Vagina (tissue), 2 donors: ENCODE measurements around the gene SLC22A5. TPM values are rescaled to one million over a fixed set of nuclear protein-coding genes. Genes with fewer than 3 reads are reported as not detected.
A peak's percentile ranks its signal among the peaks of the same experiment; 100 is the strongest.
"Not testable (repeated sequence)": the region's sequence is repeated elsewhere in the genome, so short reads cannot be mapped to it uniquely, and the experiment has no call there.

Experiments used
- DNase-seq, 2 donors: peaks; one replicate each; pipeline ENCODE4 v3.0.0-alpha.2; 2017; ENCODE audit errors: extremely low spot score in 2 of 2
- H3K27ac ChIP-seq: fragments of 200-600 bp; sonication (generic); one replicate; pipeline ENCODE4 v1.5.1; 2019
- H3K27me3 ChIP-seq: fragments of 200-600 bp; sonication (generic); one replicate; pipeline ENCODE4 v1.5.1; 2019
- H3K36me3 ChIP-seq, 2 donors: fragments of 200-600 bp; sonication (generic); one replicate each; pipeline ENCODE4 v1.5.1; 2017 to 2019
- H3K4me1 ChIP-seq: fragments of 200-600 bp; sonication (generic); one replicate; pipeline ENCODE4 v1.5.1; 2019
- H3K4me3 ChIP-seq, 2 donors: fragments of 200-600 bp; sonication (generic); 1 replicate in 1 of 2; 2 replicates in 1 of 2; pipeline ENCODE4 v1.5.1; 2016 to 2019
- H3K9me3 ChIP-seq: fragments of 200-600 bp; sonication (generic); one replicate; pipeline ENCODE4 v1.5.1; 2019
- POLR2A ChIP-seq, 2 donors: fragments of 450-650 bp; IDR thresholded peaks; one replicate each; pipeline ENCODE4 v1.6.1; 2017; ENCODE audit warnings: antibody characterized with exemption in 2 of 2, mild to moderate bottlenecking in 2 of 2, moderate library complexity in 2 of 2
- POLR2AphosphoS5 ChIP-seq, 2 donors: sonication (generic); formaldehyde crosslinking; IDR thresholded peaks; one replicate each; pipeline ENCODE4 v1.9.0; 2017; ENCODE audit warnings: antibody characterized with exemption in 2 of 2, mild to moderate bottlenecking in 2 of 2, low read depth in 1 of 2; ENCODE audit not compliant: insufficient read depth in 1 of 2
- intact Hi-C: fragments of 100-400 bp; cut with DNase I; formaldehyde crosslinking; loops from one replicate; pipeline ENCODE4 v1.15.1; 2023
- total RNA-seq: library from RNA; depleted of rRNA; stranded (reverse); fragments of >200 nt; gene quantifications from one replicate; pipeline ENCODE4 v1.2.3, GENCODE V29; 2016
- TF ChIP-seq, protein P1 (sequence below), 3 experiments: fragments of 450-650 bp in 2 of 3; fragments of 200-600 bp in 1 of 3; sonication (generic) in 1 of 3; IDR thresholded peaks; one replicate each; pipeline ENCODE4 v1.5.1; 2017 to 2019; ENCODE audit warnings: antibody characterized with exemption in 3 of 3, mild to moderate bottlenecking in 2 of 3, moderate library complexity in 2 of 3

Gene SLC22A5
- total RNA-seq, 1 donor from 2014 or later: 15.2 TPM

DNA sequence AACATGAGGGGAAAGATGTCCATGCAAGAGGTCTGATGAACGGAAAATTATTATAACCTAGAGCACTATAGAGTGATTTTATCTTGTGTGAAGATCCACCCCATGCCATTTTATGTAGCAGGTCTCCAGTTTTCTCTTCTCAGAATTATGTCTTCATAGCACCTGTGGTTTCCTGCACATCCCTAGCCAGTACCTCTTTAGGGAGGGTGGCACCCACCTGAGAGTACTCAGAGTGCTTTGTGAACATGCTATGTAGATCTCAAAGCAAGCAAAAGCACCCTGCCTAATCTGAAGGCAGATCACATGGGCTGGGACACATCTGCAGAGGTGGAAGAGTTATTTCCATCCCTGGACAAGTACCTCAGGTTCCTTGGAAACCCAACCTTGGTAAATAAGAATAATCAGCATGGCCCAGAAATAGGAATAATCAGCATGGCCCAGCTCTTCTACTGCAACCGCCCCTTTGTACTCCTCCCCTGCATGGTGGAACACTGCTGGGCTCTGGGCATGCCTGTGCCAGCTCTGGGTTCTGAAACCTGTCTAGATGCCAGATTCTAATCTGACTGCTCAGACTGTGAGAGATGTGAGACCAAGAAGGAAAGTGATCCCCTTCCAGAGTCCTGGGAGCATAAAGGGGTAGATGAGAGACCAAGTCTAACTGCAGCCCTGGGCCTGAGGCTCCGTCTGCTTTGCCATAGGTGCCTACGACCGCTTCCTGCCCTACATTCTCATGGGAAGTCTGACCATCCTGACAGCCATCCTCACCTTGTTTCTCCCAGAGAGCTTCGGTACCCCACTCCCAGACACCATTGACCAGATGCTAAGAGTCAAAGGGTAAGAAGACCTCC lies 23.7 kb downstream of the SLC22A5 start:
- intact Hi-C loops: no loop called here
- Histone ChIP-seq H3K9me3 (no peaks in the 10 kb centered on the region), H3K4me1 (peaks cover 45% of the 10 kb centered on the region), H3K27ac (no peak overlapping the region), H3K36me3 (peaks cover 0 to 11% of the 10 kb centered on the region in 2 donors), H3K27me3 (no peaks in the 10 kb centered on the region), H3K4me3 (no peak overlapping the region)
- DNase-seq: peak in 1 of 2 donors; percentile 78
- TF ChIP-seq POLR2A (IDR thresholded peaks at IDR 0.05) (no peak), POLR2AphosphoS5 (IDR thresholded peaks at IDR 0.05; ENCODE audit: insufficient read depth in 1 of 2, low read depth in 1 of 2) (no peak)
- TF ChIP-seq, protein P1, sequence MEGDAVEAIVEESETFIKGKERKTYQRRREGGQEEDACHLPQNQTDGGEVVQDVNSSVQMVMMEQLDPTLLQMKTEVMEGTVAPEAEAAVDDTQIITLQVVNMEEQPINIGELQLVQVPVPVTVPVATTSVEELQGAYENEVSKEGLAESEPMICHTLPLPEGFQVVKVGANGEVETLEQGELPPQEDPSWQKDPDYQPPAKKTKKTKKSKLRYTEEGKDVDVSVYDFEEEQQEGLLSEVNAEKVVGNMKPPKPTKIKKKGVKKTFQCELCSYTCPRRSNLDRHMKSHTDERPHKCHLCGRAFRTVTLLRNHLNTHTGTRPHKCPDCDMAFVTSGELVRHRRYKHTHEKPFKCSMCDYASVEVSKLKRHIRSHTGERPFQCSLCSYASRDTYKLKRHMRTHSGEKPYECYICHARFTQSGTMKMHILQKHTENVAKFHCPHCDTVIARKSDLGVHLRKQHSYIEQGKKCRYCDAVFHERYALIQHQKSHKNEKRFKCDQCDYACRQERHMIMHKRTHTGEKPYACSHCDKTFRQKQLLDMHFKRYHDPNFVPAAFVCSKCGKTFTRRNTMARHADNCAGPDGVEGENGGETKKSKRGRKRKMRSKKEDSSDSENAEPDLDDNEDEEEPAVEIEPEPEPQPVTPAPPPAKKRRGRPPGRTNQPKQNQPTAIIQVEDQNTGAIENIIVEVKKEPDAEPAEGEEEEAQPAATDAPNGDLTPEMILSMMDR (IDR thresholded peaks at IDR 0.05): no peak

DNA sequence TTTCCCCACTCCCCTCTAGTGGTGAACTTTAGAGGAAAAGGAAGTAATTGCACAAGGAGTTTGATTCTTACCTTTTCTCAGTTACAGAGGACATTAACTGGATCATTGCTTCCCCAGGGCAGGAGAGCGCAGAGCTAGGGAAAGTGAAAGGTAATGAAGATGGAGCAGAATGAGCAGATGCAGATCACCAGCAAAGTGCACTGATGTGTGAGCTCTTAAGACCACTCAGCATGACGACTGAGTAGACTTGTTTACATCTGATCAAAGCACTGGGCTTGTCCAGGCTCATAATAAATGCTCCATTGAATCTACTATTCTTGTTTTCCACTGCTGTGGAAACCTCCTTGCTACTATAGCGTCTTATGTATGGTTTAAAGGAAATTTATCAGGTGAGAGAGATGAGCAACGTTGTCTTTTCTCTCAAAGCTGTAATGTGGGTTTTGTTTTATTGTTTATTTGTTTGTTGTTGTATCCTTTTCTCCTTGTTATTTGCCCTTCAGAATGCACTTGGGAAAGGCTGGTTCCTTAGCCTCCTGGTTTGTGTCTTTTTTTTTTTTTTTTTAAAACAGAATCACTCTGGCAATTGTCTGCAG lies 25.3 kb downstream of the SLC22A5 start:
- DNase-seq: no peak
- H3K4me1 ChIP-seq: peaks cover 29% of the 10 kb centered on the region
- H3K9me3 ChIP-seq: no peaks in the 10 kb centered on the region
- intact Hi-C loops: no loop called here
- no peaks in the 10 kb centered on the region for H3K27me3 ChIP-seq
- H3K4me3 ChIP-seq: no peak overlapping the region
- TF ChIP-seq, protein P1 (IDR thresholded peaks at IDR 0.05): no peak
- TF ChIP-seq POLR2AphosphoS5 (IDR thresholded peaks at IDR 0.05; ENCODE audit: insufficient read depth in 1 of 2, low read depth in 1 of 2): no peak
- no peak for TF ChIP-seq POLR2A (IDR thresholded peaks at IDR 0.05)
- H3K36me3 ChIP-seq: peaks cover 0 to 11% of the 10 kb centered on the region in 2 donors
- H3K27ac ChIP-seq: no peak overlapping the region

DNA sequence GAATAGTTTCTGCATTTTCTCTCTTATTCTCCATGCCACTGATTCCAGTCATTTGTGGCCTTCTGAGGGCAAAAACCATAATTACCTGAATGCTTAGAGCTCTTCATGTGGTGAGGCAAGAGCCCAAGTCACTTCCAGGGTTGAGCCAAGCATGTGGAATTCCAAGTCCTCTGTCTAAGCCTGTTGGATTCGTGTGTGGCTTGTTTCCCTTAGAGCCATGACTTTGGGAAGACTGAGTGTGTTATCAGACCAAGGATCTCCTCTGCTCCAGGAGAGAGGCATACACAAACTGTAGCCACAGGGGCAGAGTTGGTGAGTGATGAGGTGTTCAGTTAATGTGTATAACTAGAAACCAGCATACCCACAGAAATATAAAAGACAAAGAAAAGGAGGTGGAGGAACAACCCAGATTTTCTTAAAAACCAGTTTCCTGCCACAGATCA lies 27.1 kb downstream of the SLC22A5 start:
- Histone ChIP-seq H3K27ac (no peak overlapping the region), H3K4me1 (peaks cover 20% of the 10 kb centered on the region), H3K36me3 (peaks cover 0 to 11% of the 10 kb centered on the region in 2 donors), H3K9me3 (no peaks in the 10 kb centered on the region), H3K4me3 (no peak overlapping the region), H3K27me3 (no peaks in the 10 kb centered on the region)
- peak in 1 of 2 donors; percentile 18 for DNase-seq
- TF ChIP-seq POLR2AphosphoS5 (IDR thresholded peaks at IDR 0.05; ENCODE audit: insufficient read depth in 1 of 2, low read depth in 1 of 2): no peak
- TF ChIP-seq POLR2A (IDR thresholded peaks at IDR 0.05): no peak
- TF ChIP-seq, protein P1 (IDR thresholded peaks at IDR 0.05): no peak
- intact Hi-C loops: no loop called here

DNA sequence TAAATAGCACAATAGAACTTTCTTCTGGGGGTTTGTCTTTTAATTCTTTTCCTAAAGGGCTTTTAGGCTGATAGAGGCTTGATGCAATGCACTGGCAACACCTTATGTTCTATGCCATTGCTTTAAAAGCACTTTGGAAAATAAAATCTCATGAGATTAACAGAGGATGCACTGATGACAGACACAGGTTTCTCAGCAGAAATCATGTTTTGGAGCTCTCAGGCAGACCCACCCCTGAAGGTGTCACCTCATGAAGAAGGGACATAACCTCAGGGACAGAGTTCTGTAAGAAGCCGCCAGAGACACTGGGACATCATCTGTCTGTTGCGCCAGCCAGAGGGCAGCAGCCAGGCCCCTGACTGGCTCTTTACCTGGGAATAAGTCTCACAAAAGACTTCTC lies 27.7 kb downstream of the SLC22A5 start:
- no peak overlapping the region for H3K27ac ChIP-seq
- H3K27me3 ChIP-seq: no peaks in the 10 kb centered on the region
- TF ChIP-seq POLR2A (IDR thresholded peaks at IDR 0.05) (no peak), POLR2AphosphoS5 (IDR thresholded peaks at IDR 0.05; ENCODE audit: insufficient read depth in 1 of 2, low read depth in 1 of 2) (no peak)
- TF ChIP-seq, protein P1 (IDR thresholded peaks at IDR 0.05): no peak
- no peaks in the 10 kb centered on the region for H3K9me3 ChIP-seq
- intact Hi-C loops: no loop called here
- peaks cover 0 to 11% of the 10 kb centered on the region in 2 donors for H3K36me3 ChIP-seq
- H3K4me1 ChIP-seq: peaks cover 20% of the 10 kb centered on the region
- peak in 1 of 2 donors; percentile 40 for DNase-seq
- no peak overlapping the region for H3K4me3 ChIP-seq

DNA sequence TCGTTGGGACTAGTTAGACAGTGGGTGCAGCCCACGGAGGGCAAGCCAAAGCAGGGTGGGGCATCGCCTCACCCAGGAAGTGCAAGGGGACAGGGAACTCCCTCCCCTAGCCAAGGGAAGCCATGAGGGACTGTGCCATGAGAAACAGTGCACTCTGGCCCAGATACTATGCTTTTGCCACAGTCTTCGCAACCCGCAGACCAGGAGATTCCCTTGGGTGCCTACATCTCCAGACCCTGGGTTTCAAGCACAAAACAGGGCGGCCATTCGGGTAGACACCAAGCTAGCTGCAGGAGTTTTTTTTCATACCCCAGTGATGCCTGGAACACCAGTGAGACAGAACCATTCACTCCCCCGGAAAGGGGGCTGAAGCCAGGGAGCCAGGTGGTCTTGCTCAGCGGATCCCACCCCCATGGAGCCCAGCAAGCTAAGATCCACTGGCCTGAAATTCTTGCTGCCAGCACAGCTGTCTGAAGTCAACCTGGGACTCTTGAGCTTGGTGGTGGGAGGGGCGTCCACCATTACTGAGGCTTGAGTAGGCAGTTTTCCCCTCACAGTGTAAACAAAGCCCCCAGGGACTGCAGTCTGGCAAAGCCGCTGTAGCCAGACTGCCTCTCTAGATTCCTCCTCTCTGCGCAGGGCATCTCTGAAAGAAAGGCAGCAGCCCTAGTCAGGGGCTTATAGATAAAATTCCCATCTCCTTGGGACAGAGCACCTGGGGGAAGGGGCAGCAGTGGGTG lies 28.6 kb downstream of the SLC22A5 start:
- H3K4me1 ChIP-seq: peaks cover 20% of the 10 kb centered on the region
- H3K4me3 ChIP-seq, intact Hi-C loops, H3K9me3 ChIP-seq, DNase-seq, H3K27ac ChIP-seq, H3K27me3 ChIP-seq: not testable (repeated sequence)
- peaks cover 0 to 11% of the 10 kb centered on the region in 2 donors for H3K36me3 ChIP-seq

DNA sequence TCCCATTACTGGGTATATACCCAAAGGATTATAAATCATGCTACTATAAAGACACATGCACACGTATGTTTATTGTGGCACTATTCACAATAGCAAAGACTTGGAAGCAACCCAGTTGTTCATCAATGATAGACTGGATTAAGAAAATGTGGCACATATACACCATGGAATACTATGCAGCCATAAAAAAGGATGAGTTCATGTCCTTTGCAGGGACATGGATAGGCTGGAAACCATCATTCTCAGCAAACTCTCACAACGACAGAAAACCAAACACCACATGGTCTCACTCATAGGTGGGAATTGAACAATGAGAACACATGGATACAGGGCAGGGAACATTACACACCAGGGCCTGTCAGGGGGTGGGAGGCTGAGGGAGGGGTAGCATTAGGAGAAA lies 34.5 kb downstream of the SLC22A5 start:
- H3K27me3 ChIP-seq, H3K4me3 ChIP-seq, intact Hi-C loops, H3K27ac ChIP-seq, DNase-seq, H3K4me1 ChIP-seq, H3K36me3 ChIP-seq, H3K9me3 ChIP-seq: not testable (repeated sequence)
